CD4-positive, alpha-beta T cell treated with Interleukin-15 for 4 hours (primary cell): ENCODE measurements around the gene DCAF11.

Experiments used
- DNase-seq: peaks from one replicate; pipeline ENCODE4 v3.0.0-alpha.2; 2020; ENCODE audit warnings: low spot score

DCAF11 gene

GRCh38 chr14:24121210-24121609 lies 6.6 kb downstream of the DCAF11 start:
- no peak for DNase-seq

DNA sequence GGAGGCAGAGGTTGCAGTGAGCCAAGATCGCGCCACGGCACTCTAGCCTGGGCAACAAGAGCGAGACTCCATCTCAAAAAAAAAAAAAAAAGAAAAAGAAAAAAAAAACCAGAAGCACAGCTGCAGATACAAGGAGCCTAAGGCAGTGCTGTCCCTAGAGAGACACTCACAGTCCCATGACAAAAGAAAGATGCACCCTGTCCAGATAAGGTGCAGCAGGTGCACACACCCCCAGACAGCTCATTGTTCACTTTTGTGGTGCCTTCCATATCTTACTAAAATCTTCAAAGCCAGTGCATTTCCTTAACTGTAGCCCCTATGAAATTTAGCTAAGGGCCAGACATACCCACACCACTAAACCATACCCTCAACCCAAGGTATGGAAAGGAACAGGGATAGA lies 7.8 kb downstream of the DCAF11 start:
- DNase-seq, result no peak

GRCh38 chr14:24122898-24123297 lies 8.3 kb downstream of the DCAF11 start:
- no peak for DNase-seq

DNA sequence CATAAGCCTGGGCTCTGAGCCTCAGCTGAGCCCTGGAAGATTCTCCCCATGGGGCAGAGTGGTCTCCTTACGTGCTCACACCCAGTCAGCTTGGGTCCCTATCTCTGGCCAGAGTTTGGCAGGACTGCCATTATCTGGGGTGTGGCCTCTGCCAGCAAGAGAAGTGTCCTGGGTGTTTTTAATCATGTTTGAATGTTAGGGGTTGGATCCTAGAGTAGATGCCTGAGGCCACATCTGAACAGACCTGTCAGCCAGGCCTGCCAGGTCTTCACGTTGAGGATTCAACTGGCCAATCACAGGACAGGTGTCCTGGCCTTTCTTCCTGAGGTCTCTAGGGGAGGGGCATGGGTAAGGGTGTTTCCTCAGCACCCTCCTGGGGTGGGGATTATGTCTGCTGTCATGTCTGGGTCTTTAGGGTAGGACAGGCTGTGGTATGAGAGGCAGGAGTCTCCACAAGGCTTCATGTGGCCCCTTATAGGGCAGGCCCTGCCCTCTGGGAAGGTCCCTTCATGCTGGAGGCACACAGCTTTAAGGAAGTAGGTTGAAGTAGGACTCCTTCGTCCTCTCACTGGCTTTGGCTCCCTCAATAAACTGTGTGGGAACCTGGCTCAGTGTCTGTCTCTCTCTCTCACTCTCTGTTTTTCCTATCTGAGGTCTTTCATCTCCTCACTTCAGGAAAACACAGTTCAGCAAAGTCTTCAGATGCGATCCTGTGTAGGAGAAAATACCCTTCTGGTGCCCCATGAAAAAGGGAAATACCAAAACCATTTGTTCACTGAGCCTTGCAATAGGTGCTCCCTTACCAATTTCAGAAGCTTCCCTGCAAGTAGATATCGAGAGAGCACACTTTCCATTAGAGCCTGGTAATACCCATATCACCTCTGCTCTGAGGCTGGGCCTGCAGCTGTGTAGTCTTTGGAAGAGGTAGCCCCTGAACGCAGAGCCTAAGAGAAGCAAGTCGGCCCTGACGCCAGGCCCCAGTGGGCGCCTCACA lies 9.1 kb downstream of the DCAF11 start:
- DNase-seq, result no peak

DNA sequence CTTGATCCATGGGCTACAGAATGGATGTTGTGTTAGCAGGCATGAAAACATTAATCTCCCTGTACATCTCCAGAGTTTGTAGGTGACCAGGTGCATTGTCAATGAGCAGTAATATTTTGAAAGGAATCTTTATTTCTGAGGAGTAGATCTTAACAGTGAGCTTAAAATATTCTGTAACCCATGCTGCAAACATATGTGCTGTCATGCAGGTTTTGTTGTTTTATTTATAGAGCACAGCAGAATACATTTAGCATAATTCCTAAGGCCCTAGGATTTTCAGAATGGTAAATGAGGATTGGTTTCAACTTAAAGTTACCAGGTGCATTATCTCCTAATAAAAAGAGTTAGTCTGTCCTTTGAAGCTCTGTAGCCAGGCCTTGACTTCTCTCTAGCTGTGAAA lies 12.4 kb downstream of the DCAF11 start:
- DNase-seq, result no peak

- DNase-seq, result no peak
These were observed 13.1 kb downstream of the DCAF11 start for GRCh38 chr14:24127673-24128072.

DNA sequence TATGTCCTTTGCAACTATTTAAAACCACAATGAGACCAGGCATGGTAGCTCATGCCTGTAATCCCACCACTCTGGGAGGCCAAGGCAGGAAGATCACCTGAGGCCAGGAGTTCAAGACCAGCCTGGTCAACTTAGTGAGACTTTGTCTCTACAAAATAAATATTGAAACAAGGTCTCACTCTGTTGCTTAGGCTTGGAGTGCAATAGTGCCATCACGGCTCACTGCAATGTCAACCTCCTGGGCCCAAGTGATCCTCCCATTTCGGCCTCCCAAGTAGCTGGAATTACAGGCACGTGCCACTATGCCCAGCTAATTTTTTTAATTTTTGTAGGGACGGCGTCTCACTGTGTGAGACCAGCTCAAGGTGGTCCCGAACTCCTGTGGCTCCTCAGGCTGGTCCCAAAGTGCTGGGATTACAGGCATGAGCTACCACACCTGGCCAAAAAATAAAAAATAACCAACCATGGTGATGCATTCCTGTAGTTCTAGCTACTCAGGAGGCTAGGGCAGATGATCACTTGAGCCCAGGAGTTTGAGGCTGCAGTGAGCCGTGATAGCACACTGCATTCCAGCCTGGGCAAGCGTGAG lies 14.9 kb downstream of the DCAF11 start:
- no peak for DNase-seq

DNA sequence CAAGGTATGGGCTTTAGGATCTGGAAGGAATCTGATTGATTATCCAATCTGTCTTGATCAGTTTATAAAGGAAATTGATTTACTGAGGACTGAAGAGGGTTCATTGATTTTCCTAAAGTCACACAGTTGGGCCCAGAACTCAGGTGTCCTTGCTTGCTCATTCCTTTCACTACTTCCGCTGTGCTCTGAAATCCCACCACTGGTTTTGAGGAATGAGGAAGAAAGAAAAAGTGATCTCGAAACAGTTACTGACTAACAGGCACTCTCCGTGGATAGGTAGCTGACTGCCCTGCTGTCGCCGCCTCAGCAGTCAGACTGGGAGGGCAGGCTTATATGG lies 15.8 kb downstream of the DCAF11 start, which contains the start of gene FITM1:
FITM1 (plus strand) TSS at position 280 of the 337 bp plus-strand sequence. CDS start 905 bp downstream, outside the sequence.
- no peak for DNase-seq

GRCh38 chr14:24130717-24131548 lies 16.4 kb downstream of the DCAF11 start:
- DNase-seq, result no peak

DNA sequence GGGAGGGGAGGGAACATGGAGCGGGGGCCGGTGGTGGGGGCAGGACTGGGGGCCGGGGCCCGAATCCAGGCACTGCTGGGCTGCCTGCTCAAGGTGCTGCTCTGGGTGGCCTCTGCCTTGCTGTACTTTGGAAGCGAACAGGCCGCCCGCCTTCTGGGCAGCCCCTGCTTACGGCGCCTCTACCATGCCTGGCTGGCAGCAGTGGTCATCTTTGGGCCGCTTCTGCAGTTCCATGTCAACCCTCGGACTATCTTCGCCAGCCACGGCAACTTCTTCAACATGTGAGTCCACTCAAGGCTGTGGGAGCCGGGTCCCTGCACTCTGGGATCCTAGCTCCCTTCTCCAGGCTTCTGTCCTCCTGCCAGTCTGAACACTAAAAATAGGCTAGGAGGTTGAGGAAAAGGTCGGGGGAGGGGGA lies 17.0 kb downstream of the DCAF11 start:
- no peak for DNase-seq

DNA sequence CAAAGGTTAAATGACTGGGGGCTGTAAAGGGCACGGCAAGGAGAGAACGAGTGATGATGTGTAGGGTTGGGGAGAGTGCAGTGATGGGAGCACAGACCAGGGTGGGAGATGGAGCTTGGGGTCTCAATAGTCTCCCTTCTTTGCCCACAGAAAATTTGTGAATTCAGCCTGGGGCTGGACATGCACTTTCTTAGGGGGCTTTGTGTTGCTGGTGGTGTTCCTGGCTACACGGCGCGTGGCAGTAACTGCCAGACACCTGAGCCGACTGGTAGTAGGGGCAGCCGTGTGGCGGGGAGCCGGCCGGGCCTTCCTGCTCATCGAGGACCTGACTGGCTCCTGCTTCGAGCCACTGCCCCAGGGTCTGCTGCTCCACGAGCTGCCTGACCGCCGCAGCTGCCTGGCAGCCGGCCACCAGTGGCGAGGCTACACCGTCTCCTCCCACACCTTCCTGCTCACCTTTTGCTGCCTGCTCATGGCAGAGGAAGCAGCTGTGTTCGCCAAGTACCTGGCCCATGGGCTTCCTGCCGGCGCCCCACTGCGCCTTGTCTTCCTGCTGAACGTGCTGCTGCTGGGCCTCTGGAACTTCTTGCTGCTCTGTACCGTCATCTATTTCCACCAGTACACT lies 17.6 kb downstream of the DCAF11 start:
- peak; percentile 29 for DNase-seq

- DNase-seq, result no peak
These were observed 18.4 kb downstream of the DCAF11 start for GRCh38 chr14:24132976-24133375.

GRCh38 chr14:24133735-24134134 lies 19.2 kb downstream of the DCAF11 start:
- no peak for DNase-seq

DNA sequence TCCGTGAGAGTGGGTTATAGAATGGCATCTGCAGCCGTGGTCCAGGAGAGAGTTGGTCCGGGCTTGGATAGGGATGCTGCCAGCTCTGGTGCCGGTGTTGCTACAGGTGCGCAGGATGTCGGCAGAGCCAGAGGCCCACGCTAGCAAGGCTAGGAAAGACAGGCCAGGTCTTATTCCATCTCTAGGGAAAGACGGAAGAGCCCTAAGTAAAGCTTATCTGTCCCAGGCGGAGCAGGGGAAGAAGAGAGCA lies 20.9 kb downstream of the DCAF11 start:
- no peak for DNase-seq

- peak; percentile 95 for DNase-seq
These were observed 21.5 kb downstream of the DCAF11 start, which contains the start of gene PSME1 for GRCh38 chr14:24135834-24136683. Gene PSME1, plus strand, starts transcription at chr14:24136194. Its CDS starts 69 bp downstream, at chr14:24136263.

DNA sequence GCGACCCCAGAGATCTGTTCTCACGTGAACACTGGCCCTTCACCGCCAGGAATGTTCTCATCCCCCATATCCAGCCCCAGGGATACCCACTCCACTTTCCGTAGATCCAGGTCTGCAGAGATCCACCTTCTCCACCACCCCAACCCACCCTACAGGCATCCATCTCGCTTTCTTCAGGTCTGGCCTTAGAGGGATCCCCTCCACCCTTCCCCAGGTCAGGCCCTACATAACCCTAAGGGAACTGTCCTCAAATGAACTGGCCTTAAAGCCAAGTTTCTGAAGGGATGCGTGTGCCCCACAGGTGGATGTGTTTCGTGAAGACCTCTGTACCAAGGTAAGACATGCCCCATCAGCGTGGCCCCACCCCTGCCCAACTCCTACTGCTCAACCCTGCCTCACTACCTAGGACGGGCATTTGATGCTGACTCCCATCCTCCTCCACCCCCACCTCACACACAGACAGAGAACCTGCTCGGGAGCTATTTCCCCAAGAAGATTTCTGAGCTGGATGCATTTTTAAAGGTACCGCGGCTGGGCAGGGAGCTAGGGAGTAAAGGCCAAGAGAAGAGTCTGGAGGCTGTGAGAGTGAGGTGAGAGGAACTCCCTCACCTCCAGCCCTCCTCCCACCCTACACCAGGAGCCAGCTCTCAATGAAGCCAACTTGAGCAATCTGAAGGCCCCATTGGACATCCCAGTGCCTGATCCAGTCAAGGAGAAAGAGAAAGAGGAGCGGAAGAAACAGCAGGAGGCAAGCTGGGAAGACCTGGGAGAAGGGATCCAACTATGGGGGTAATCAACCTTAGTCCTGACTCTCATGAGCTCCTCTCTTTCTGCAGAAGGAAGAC lies 22.3 kb downstream of the DCAF11 start:
- DNase-seq, result no peak

DNA sequence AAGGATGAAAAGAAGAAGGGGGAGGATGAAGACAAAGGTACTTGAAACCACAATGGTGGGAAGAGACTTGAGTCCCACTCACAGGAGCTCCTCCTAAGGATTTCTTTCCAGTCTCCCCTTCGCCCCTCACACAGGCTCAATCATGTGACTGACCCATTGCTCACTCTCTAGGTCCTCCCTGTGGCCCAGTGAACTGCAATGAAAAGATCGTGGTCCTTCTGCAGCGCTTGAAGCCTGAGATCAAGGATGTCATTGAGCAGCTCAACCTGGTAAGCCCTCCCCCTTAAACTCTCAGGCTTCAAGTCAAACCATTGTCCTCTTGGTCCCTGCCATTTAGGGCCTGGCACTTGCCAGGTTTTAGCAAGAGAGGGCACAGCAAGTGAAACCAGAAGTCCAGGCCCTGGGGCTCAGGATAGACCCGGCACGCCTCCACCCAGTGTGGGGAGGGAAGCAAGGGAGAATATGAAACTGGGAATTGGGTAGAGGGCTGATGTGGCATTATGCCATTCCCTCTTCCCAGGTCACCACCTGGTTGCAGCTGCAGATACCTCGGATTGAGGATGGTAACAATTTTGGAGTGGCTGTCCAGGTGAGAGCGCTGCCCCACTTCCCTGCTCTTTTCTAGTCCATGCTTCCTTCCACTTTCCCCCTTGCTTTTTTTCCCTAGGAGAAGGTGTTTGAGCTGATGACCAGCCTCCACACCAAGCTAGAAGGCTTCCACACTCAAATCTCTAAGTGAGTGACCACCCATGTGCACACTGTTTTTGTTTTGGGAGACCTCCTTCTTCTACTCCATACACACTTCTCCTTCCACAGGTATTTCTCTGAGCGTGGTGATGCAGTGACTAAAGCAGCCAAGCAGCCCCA lies 23.2 kb downstream of the DCAF11 start:
- no peak for DNase-seq

DNA sequence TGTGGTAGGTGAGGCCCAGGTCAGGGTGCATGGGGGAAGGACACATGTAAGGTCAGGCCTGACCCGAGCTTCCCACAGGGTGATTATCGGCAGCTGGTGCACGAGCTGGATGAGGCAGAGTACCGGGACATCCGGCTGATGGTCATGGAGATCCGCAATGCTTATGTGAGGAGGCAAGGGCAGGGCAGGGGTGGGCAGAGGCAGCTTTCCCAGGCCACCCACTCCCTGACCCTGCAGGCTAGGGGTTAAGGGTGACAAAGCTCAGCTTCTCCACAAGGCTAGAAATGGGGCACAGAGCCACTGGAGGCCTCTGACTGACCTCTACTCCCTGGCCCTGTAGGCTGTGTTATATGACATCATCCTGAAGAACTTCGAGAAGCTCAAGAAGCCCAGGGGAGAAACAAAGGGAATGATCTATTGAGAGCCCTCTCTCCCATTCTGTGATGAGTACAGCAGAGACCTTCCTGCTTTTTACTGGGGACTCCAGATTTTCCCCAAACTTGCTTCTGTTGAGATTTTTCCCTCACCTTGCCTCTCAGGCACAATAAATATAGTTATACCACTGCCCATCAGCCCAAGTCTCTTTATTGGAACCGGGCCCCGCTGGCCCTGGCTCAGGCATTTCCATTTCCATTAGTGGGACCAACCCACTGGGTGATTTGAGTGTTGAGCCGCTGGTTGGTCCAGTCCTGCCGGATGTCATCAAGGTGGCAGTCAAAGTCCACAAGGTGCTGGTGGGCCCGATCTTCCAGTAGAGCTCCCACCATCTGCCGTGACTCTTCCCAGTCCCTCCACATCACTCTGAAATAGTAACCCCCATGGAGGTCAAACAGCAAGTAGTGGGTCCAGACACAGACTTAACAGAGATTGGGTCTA lies 24.1 kb downstream of the DCAF11 start:
- no peak for DNase-seq
